CD4-positive, alpha-beta T cell treated with Interleukin-2 at 100 ng/mL for 4 hours (primary cell): ENCODE measurements around the gene LAD1.

Source experiments
- DNase-seq: peaks from one replicate; pipeline ENCODE4 v3.0.0-alpha.2; 2020; ENCODE audit warnings: low spot score

LAD1 gene

GRCh38 chr1:201347498-201348210 lies 51.5 kb downstream of the LAD1 start:
- no peak for DNase-seq

GRCh38 chr1:201346987-201347386 lies 52.1 kb downstream of the LAD1 start:
- DNase-seq, result no peak

GRCh38 chr1:201346337-201346939 lies 52.7 kb downstream of the LAD1 start:
- DNase-seq, result no peak

- DNase-seq, result no peak
Observed at GRCh38 chr1:201345081-201345355, 54.1 kb downstream of the LAD1 start.

- no peak for DNase-seq
Observed at GRCh38 chr1:201344206-201345080, 54.7 kb downstream of the LAD1 start.

DNA sequence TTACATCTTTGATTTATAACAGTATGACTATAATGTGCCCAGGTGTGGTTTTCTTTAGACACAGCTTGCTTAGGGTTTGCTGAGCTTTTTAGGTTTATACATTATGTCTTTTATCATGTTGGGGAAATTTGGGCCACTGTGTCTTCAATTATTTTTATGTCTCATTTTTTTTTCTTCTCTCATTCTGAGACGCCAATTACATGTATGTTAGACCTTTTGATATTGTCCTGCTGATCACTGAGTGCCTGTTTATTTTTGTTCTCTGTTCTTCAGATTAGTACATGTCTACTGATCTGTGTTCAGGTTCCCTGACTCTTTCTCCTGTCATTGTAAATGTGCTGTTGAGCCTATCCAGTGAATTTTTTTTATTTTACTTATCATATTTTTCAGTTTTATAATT lies 57.7 kb downstream of the LAD1 start:
- no peak for DNase-seq

- no peak for DNase-seq
Observed at GRCh38 chr1:201336711-201337450, 62.2 kb downstream of the LAD1 start.

DNA sequence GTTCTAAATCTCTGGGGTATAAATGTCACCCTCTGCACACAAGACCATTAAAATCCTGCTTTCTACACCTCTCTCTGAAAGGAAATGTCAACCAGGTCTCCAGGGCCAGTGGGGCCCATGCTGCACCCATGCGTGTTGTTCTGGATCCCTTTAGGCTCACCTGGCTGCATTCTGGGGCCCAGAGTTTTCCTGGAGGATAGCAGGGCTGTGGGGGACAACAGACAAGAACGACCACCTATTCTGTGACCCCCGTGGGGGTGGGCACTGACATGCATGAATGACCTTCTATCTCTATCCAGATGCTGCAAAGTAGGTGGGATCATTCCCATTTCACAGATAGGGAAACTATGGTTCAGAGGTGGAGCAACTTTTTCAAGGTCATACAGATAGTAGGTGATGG lies 63.2 kb downstream of the LAD1 start:
- no peak for DNase-seq

DNA sequence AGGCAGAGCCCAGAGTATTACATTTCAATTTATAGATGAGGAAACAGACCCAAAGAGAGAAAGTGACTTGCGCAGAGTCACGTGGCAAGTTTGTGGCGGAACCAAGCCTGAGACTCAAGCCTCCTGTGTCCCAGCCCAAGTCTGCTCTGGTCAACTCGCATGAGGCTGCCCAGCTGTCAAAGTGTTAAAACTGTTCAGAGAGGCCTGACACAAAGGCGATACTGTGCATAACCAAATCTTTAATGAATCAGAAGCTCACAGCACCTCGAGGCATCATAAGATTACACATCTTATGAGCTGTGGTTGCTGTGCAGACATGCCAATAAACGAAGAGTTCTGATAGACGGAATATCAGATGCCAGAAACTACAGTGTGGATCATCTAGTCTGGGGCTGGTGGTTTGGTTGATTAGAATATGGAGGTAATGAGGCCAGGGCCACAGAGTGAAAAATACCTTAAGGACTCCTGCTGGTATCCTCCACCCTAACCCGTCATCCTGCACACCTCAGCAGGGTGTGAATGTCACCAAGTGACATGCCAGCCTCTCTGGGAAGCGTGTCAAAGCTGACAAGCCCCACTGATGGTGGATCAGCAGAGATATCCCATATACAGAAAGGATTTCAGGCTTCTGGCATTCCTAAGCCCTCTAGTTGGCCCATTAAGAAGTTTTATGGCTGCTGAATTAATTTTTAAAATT lies 63.8 kb downstream of the LAD1 start:
- no peak for DNase-seq

GRCh38 chr1:201334325-201335173 lies 64.6 kb downstream of the LAD1 start:
- no peak for DNase-seq

GRCh38 chr1:201332616-201333335 lies 66.3 kb downstream of the LAD1 start:
- DNase-seq, result no peak

DNA sequence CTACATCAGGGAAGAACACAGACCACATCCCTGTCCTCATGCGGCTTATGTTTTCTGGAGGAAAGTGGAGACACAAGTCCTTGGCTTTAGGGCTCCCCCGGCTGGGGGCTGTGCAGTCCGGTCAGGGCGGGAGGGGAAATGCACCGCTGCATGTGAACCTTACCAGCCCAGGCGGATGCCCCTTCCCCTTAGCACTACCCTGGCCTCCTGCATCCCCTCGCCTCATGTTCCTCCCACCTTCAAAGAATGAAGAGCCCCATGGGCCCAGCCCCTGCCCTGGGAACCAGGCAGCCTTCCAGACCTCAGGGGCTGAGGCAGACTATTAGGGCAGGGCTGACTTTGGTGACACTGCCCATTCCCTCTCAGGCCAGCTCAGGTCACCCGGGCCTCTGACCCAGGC lies 67.1 kb downstream of the LAD1 start:
- no peak for DNase-seq

- no peak for DNase-seq
Observed at GRCh38 chr1:201331166-201331565, 68.0 kb downstream of the LAD1 start.
